Endothelial cell of umbilical vein (primary cell): ENCODE data around the gene SARS1.

Source experiments
- EZH2 ChIP-seq: IDR thresholded peaks from 2 replicates; pipeline ENCODE4 v1.6.1; 2012; ENCODE audit warnings: borderline replicate concordance, low read depth, mild to moderate bottlenecking, moderate library complexity, low read length, inconsistent platforms; ENCODE audit not compliant: severe bottlenecking
- GATA2 ChIP-seq: IDR thresholded peaks from 2 replicates; pipeline ENCODE4 v1.7.0; 2011; ENCODE audit warnings: low read depth, mild to moderate bottlenecking, moderate library complexity, mixed read lengths, low read length; ENCODE audit not compliant: insufficient read length, insufficient read depth
- JUN ChIP-seq: IDR thresholded peaks from 2 replicates; pipeline ENCODE4 v1.6.1; 2011; ENCODE audit warnings: borderline replicate concordance, low read depth; ENCODE audit not compliant: insufficient read length, insufficient read depth
- POLR2A ChIP-seq: IDR thresholded peaks from 2 replicates; pipeline ENCODE4 v1.6.1; 2012; ENCODE audit warnings: low read depth, mild to moderate bottlenecking, control low read depth, low read length
- POLR2AphosphoS5 ChIP-seq: IDR thresholded peaks from 2 replicates; pipeline ENCODE4 v1.6.1; 2012; ENCODE audit warnings: low read depth, mild to moderate bottlenecking, control low read depth, low read length, moderate library complexity; ENCODE audit not compliant: insufficient read depth
- TF ChIP-seq, protein P1 (sequence below), 2 donors: IDR thresholded peaks; 1 replicate in 1 of 2; 2 replicates in 1 of 2; pipeline ENCODE4 v1.5.1; 2011; ENCODE audit warnings: low read length in 2 of 2, mild to moderate bottlenecking in 2 of 2, moderate library complexity in 2 of 2, control low read depth in 1 of 2, inconsistent platforms in 1 of 2, low read depth in 1 of 2; ENCODE audit not compliant: insufficient read depth in 1 of 2; ENCODE audit errors: extremely low read depth in 1 of 2

DNA sequence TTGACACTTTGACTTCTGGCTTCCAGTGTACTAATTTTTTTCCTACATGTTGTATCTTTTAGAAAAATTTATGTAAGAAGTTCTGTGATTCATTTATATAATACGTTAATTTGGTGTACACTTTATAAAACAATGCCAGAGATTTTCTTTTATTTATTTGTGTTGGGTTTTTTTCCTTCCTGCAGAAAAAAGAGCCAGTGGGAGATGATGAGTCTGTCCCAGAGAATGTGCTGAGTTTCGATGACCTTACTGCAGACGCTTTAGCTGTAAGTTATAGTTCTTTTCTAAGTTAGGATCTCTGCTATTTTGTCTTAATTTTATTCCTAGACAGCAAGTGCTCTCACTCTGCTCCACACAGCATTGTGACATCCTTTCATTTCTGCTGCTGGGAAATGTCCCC is 14.4 kb downstream of the SARS1 start:
- TF ChIP-seq, protein P1, sequence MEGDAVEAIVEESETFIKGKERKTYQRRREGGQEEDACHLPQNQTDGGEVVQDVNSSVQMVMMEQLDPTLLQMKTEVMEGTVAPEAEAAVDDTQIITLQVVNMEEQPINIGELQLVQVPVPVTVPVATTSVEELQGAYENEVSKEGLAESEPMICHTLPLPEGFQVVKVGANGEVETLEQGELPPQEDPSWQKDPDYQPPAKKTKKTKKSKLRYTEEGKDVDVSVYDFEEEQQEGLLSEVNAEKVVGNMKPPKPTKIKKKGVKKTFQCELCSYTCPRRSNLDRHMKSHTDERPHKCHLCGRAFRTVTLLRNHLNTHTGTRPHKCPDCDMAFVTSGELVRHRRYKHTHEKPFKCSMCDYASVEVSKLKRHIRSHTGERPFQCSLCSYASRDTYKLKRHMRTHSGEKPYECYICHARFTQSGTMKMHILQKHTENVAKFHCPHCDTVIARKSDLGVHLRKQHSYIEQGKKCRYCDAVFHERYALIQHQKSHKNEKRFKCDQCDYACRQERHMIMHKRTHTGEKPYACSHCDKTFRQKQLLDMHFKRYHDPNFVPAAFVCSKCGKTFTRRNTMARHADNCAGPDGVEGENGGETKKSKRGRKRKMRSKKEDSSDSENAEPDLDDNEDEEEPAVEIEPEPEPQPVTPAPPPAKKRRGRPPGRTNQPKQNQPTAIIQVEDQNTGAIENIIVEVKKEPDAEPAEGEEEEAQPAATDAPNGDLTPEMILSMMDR (IDR thresholded peaks at IDR 0.05; ENCODE audit: extremely low read depth in 1 of 2, insufficient read depth in 1 of 2, low read depth in 1 of 2, low read length in 2 of 2) = no peak
- TF ChIP-seq GATA2 = no peak
- no peak for TF ChIP-seq POLR2AphosphoS5
- TF ChIP-seq POLR2A = no peak
- TF ChIP-seq JUN = no peak
- no peak for TF ChIP-seq EZH2
